HUES6 (cell line): ENCODE results near the gene NAPG.
"Not testable (repeated sequence)": the region's sequence is repeated elsewhere in the genome, so short reads cannot be mapped to it uniquely, and the experiment has no call there.

Experiments used
- H3K27ac ChIP-seq: 2 replicates; pipeline ENCODE4 v1.7.0; 2013; ENCODE audit warnings: low read depth, mild to moderate bottlenecking, low read length, inconsistent platforms
- H3K27me3 ChIP-seq: 2 replicates; pipeline ENCODE4 v1.6.1; 2013; ENCODE audit warnings: low read length; ENCODE audit not compliant: control insufficient read depth, insufficient read depth
- H3K36me3 ChIP-seq: 2 replicates; pipeline ENCODE4 v1.6.1; 2013; ENCODE audit warnings: low read length; ENCODE audit not compliant: control insufficient read depth, insufficient read depth
- H3K4me1 ChIP-seq: 2 replicates; pipeline ENCODE4 v1.6.1; 2013; ENCODE audit warnings: low read length; ENCODE audit not compliant: control insufficient read depth, insufficient read depth
- H3K4me3 ChIP-seq: 2 replicates; pipeline ENCODE4 v1.5.1; 2013; ENCODE audit warnings: low read depth, low read length
- H3K9ac ChIP-seq: one replicate; pipeline ENCODE4 v1.6.1; 2013; ENCODE audit warnings: mild to moderate bottlenecking, low read length
- H3K9me3 ChIP-seq: 2 replicates; pipeline ENCODE4 v1.6.1; 2013; ENCODE audit warnings: low read depth, low read length; ENCODE audit not compliant: control insufficient read depth, insufficient read depth

The NAPG gene

GRCh38 chr18:10546557-10547300, 20.9 kb downstream of the NAPG start:
- Histone ChIP-seq H3K4me1 (no peaks in the 10 kb centered on the region), H3K27me3 (no peaks in the 10 kb centered on the region), H3K27ac (no peak overlapping the region), H3K4me3 (no peak overlapping the region), H3K9ac (no peak overlapping the region), H3K36me3 (peaks cover 80% of the 10 kb centered on the region), H3K9me3 (no peaks in the 10 kb centered on the region)

- peaks cover 92% of the 10 kb centered on the region for H3K36me3 ChIP-seq
- peaks cover 9% of the 10 kb centered on the region; the same call in 1 of the 2 replicates for H3K9me3 ChIP-seq
- no peak overlapping the region for H3K9ac ChIP-seq
- H3K4me3 ChIP-seq: no peak overlapping the region
- H3K27me3 ChIP-seq: no peaks in the 10 kb centered on the region
- H3K4me1 ChIP-seq: no peaks in the 10 kb centered on the region
- no peak overlapping the region for H3K27ac ChIP-seq
Observed at GRCh38 chr18:10552226-10552625, 26.4 kb downstream of the NAPG start.

- H3K4me1 ChIP-seq, H3K4me3 ChIP-seq, H3K27me3 ChIP-seq, H3K9ac ChIP-seq, H3K27ac ChIP-seq: not testable (repeated sequence)
- Histone ChIP-seq H3K9me3 (peaks cover 11% of the 10 kb centered on the region; the same call in 1 of the 2 replicates), H3K36me3 (peaks cover 69% of the 10 kb centered on the region)
Observed at GRCh38 chr18:10556251-10556650, 30.4 kb downstream of the NAPG start.

DNA sequence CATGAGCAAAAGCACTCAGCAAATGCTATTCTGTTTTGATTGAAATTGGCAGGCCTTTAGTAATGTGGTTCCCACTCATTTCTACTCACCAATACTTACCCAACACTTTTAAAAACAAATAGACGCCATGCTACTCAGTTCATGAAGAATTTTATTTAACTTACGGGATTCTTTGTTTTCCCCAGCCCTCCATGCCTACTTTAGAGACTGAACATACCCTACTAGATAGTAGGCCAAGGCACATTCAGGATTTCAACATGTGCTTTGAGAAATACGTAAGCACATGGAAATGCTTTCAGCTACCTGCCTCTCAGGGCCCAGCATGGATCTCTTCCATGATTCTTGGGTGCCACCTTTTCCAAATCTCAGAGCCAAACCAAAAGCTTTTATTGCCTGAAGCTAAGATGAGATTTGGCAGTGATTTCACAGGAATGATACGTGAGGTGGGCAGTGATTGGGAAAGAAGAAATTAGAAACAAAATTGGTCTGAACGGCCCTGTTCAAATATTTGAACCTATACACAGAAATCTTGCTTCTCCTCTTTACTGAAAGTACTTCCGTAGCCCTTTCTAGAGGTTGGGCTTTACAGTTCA, 31.4 kb downstream of the NAPG start:
- Histone ChIP-seq H3K9ac (no peak overlapping the region), H3K9me3 (peaks cover 11% of the 10 kb centered on the region; the same call in 1 of the 2 replicates), H3K27ac (no peak overlapping the region), H3K4me1 (peaks cover 5% of the 10 kb centered on the region; the same call in 1 of the 2 replicates), H3K4me3 (no peak overlapping the region), H3K36me3 (peaks cover 60% of the 10 kb centered on the region), H3K27me3 (no peaks in the 10 kb centered on the region)

DNA sequence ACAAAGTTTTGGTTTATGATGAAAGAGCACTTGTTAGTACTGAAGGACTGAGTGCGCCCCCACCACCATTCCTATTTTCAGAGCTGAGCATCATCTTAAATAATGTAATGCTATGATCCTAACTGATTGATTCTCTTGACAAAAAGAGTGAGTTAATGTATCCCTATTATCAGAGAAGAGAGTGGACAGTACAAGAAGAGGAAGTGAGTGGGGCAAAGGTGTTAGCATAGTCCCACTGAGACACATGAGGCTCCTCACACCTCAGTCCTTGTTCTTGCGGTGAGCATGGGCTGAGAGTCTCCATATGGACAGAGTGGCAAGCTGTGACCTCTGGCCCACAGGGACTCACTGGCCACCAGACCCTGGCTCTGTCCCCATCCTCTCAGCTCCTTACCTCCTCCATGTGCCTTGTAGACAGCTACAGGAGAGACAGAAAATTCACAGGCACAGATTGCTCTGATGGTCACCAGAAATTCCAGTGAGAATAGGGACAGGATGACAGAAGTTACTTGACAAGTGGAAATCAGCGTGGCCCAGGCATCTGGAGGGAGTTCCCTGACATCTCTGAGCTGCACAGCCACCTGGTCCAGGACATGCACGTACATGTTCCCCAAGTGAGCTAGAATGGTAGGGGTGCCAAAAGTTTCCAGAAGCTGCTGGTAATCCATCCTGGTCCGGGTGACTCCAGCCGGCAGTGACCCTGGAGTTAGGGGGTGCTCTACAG, 32.6 kb downstream of the NAPG start:
- H3K27me3 ChIP-seq: no peaks in the 10 kb centered on the region
- H3K9ac ChIP-seq: no peak overlapping the region
- peaks cover 11% of the 10 kb centered on the region; the same call in 1 of the 2 replicates for H3K9me3 ChIP-seq
- no peak overlapping the region for H3K4me3 ChIP-seq
- H3K36me3 ChIP-seq: peaks cover 48% of the 10 kb centered on the region
- H3K4me1 ChIP-seq: peaks cover 5% of the 10 kb centered on the region; the same call in 1 of the 2 replicates
- no peak overlapping the region for H3K27ac ChIP-seq

- H3K27ac ChIP-seq: no peak overlapping the region
- peaks cover 5% of the 10 kb centered on the region; the same call in 1 of the 2 replicates for H3K4me1 ChIP-seq
- no peak overlapping the region for H3K9ac ChIP-seq
- H3K27me3 ChIP-seq: no peaks in the 10 kb centered on the region
- H3K4me3 ChIP-seq: no peak overlapping the region
- peaks cover 43% of the 10 kb centered on the region for H3K36me3 ChIP-seq
- peaks cover 11% of the 10 kb centered on the region; the same call in 1 of the 2 replicates for H3K9me3 ChIP-seq
Observed at GRCh38 chr18:10558967-10559298, 33.1 kb downstream of the NAPG start.

DNA sequence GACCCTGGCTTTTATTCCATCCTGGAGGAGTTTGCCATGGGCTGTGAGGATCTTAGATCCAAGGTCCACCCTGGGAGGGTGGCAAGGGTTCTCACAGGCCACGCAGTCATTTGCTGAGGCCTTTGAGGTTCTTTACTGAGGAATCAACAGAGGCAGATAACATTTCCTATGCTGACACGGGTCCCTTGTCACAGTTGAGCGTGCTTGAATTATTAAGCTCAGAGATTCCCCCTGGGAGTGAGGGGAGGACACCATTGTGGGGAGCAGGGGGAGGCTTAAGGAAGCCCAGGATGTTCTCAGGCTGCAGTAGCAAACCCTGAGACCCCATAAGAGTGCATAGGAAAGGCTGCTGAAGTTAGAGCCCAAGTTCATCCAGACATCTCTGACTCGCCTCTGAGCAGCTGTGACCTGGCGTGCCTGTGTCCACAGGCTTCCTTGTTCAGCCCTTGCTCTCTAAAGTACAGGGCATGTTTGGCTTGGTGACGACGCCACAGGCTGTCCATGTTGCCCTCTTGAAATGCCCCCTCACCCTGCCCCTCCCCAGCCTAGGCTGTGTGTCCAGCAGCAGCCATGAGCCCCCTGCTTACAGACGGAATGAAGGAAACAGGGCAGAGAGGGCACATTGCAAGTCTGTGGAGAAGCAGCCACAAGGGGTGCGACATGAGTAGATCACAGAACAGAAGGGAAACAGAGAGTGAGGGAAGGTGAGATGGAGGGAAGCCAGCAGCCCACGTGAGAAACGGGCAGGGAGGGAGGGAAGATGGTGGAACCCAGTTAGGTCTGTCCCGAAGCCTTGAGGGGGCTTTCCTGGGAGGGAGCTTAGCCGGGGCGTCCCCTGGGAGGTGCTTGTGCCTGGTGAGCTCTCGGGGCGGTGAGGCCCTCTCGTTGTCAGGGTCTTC, 34.0 kb downstream of the NAPG start:
- Histone ChIP-seq H3K27ac (no peak overlapping the region), H3K4me1 (peaks cover 5% of the 10 kb centered on the region; the same call in 1 of the 2 replicates), H3K9ac (no peak overlapping the region), H3K36me3 (peaks cover 34% of the 10 kb centered on the region), H3K9me3 (peaks cover 11% of the 10 kb centered on the region; the same call in 1 of the 2 replicates), H3K4me3 (peak overlapping the region; percentile 36; the same call in 1 of the 2 replicates), H3K27me3 (no peaks in the 10 kb centered on the region)

GRCh38 chr18:10560452-10561045, 34.7 kb downstream of the NAPG start:
- Histone ChIP-seq H3K36me3 (peaks cover 27% of the 10 kb centered on the region), H3K27me3 (no peaks in the 10 kb centered on the region), H3K4me3 (peak overlapping the region; percentile 36; the same call in 1 of the 2 replicates), H3K27ac (no peak overlapping the region), H3K9me3 (peaks cover 11% of the 10 kb centered on the region; the same call in 1 of the 2 replicates), H3K9ac (no peak overlapping the region), H3K4me1 (peaks cover 5% of the 10 kb centered on the region; the same call in 1 of the 2 replicates)

GRCh38 chr18:10562773-10563160, 36.9 kb downstream of the NAPG start:
- H3K9me3 ChIP-seq: no peaks in the 10 kb centered on the region
- peaks cover 6% of the 10 kb centered on the region for H3K36me3 ChIP-seq
- no peak overlapping the region for H3K27ac ChIP-seq
- H3K9ac ChIP-seq: no peak overlapping the region
- no peaks in the 10 kb centered on the region for H3K27me3 ChIP-seq
- H3K4me1 ChIP-seq: peaks cover 5% of the 10 kb centered on the region; the same call in 1 of the 2 replicates
- no peak overlapping the region for H3K4me3 ChIP-seq

DNA sequence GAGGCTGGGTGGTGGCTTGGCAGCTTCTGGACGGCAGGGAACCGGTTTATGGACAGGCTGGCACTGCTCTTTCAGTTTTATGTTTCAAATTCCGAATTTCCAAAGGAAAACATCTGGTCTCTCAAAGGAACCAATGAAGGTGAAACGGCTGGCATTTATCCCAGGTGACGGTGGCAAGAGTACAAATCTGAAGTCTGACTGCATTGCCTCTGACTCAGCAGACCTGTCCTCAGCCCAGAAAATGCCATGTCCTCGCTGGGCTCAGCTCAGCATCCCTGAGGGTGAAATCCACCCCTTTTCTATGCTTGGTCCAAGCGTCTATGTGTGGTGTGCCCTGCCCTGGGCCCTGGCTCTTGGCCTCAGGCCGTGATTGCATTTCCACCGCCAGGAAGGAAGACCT, 38.1 kb downstream of the NAPG start:
- no peak overlapping the region for H3K9ac ChIP-seq
- H3K4me3 ChIP-seq: no peak overlapping the region
- H3K4me1 ChIP-seq: peaks cover 5% of the 10 kb centered on the region; the same call in 1 of the 2 replicates
- no peaks in the 10 kb centered on the region for H3K27me3 ChIP-seq
- no peaks in the 10 kb centered on the region for H3K36me3 ChIP-seq
- H3K27ac ChIP-seq: no peak overlapping the region
- H3K9me3 ChIP-seq: no peaks in the 10 kb centered on the region
